ENCODE measurements around the gene PCBP3. TPM values are rescaled to one million over a fixed set of nuclear protein-coding genes. Genes with fewer than 3 reads are reported as not detected.

PCBP3 gene
- total RNA-seq, 2 experiments from 2014 or later: 0.86 to 1.2 TPM

DNA sequence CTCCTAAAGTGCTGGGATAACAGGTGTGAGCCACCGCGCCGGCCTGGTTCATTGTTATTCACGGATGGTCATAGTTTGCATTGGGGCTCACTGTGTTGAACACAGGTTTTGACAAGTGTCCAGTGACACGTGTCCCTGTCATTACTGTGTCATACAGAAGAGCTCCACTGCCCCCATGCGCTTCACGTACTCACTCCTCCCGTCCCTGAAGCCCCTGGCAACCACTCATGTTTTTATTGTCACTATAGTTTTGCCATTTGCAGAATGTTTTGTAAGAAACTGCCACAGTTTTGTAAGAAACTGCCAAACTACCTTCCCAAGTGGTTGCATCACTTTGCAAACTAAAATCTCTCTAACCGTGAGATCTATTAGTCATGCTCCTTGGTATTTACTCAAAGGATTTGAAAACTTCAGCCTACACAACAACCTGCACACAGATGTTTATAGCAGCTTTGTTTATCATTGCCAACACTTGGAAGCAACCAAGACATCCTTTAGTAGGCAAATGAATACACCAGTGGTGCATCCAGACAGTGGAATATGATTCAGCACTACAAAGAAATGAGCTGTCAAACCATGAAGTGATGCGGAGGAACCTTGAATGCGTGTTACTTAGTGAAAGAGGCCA, 174.9 kb downstream of the PCBP3 start:
- ChIA-PET CTCF (interaction anchor here (0.7 to 2.7 kb wide), 2 partner anchors 262 to 680 kb away, joined by 4 to 11 read pairs; no protein-coding TSS in a partner anchor), POLR2A (interaction anchor here (0.7 kb wide), 1 partner anchor 267 kb away, joined by 4 read pairs; no protein-coding TSS in a partner anchor)

DNA sequence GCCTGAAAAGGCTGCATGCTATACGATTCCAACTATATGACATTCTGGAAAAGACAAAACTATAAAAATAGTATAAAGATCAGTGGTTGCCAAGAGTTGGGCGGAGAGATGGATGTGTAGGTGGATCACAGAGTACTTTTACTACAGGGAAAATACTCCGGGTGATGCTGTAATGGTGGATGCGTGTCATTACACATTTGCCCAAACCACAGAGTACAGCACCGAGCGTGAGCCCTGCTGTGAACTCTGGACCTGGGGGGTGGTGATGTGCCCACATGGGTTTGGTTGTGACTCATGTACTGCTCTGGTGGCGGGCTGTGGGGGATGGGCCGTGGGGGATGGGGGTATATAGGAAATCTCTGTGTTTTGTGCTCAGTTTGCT, 175.4 kb downstream of the PCBP3 start:
- POLR2A ChIA-PET: interaction anchor here (0.7 kb wide), 1 partner anchor 268 kb away, joined by 4 read pairs; no protein-coding TSS in a partner anchor
- CTCF ChIA-PET: interaction anchor here (0.7 to 2.7 kb wide), 2 partner anchors 263 to 680 kb away, joined by 4 to 11 read pairs; no protein-coding TSS in a partner anchor

DNA sequence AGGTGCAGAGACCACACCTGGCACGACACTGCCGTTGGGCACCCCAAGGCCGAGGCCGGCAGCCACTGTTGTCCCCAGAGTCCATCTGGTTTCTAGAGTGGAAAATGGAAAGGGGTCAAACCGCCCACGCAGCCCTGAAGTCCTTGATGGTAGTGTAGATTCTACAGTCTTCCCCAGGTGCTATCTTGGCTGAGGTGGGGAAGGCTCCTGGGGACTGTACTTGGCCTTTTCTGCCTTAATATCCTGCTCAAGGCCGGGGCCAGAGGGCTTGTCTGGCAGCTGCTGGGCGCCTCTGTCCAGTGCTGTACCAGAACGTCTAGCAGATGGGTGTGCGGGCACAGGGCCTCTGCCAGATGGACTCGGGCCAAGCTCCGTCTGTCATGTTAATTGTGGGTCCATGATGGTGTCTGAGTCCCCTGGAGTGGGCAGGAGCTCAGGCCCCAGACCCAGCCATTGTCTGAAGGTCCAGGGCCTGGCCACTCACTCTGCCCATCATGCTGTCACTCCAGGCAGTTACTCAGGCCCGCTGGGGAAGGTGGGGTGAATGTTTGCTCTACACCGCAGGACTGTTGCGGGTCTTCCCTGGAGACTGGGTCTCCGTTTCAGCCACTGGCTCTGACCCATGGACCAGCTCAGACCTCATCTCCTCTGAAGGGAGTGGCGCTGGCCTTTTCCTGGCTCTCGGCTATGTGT, 176.1 kb downstream of the PCBP3 start:
- POLR2A ChIA-PET: no interaction called here
- CTCF ChIA-PET: interaction anchor here (0.6 to 2.7 kb wide), 4 partner anchors 259 to 380 kb away, joined by 3 to 11 read pairs (median 4); no protein-coding TSS in a partner anchor

DNA sequence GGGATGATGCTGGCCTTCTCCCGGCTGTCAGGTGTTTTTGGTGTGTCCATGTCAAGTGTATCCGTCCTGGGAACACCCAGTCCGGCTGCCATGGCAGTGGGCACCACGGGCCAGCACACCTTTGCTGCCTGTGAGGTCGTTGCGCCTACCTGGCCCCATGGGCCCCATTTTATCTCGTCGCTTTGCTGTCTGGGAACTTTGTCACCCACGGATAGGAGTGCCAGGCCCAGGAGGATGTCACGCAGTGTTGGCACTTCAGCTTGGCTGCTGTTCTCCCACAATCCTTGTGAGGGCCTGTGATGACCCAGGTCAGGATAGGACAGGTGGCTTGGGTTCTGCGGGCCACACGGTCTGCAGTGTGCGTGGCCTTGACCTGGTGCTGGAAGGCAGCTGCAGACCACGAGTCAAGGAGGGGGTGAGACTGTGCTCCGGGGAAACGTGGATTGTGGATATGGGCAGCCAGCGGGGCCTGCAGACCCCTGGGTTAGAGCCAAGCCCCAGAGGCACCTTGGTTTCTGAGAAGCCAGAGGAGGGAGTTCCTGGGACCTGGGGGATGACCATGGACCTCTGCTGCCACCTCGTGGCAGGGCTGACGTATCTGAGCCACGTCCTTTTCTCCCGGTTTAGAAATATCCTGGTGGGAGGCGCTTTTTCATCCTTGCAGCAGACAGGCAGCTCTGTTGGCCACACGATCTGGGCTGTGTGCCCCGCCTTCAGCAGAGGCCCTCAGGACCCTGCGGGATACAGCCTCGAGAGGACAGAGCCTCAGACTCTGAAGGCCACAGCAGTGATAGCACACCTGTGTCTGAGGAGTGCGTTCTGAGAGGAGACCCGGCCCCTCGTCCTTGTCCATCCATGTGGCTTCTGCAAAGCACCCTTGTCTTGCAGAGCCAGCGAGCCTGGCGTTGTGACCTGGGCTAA, 176.9 kb downstream of the PCBP3 start:
- ChIA-PET CTCF (interaction anchor here (0.6 to 2.7 kb wide), 4 partner anchors 259 to 381 kb away, joined by 3 to 11 read pairs (median 4); no protein-coding TSS in a partner anchor), POLR2A (no interaction called here)

DNA sequence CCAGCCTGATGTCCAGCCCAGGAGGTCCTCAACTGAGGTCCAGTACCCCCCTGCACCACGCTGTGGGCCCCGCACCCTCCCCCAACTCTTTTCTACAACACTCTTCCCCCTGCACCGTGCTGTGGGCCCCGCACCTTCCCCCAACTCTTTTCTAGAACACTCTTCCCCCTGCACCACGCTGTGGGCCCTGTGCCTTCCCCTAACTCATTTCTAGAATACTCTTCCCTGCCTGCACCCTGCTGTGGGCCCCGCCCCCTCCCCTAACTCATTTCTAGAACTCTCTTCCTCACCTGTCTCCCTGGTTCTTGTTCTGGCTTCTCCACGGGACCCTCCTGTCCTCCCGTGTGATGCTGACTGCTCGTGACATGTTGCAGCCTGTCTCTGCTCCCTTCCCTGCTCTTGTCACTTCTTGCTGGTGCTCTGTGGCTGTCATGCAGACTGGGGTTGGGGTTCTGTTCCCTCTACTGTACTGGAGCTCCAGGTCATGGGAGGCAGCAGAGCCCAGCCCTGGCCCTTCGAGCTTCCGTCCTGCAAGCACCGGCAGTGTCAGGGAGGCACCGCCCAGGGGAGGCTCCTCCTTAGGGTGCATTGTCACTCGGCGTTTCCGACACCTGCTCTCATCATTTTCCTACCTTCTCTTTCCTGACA, 177.9 kb downstream of the PCBP3 start:
- ChIA-PET CTCF (interaction anchor here (0.8 to 1.3 kb wide), 2 partner anchors 10 to 260 kb away, joined by 4 read pairs; no protein-coding TSS in a partner anchor), POLR2A (no interaction called here)

DNA sequence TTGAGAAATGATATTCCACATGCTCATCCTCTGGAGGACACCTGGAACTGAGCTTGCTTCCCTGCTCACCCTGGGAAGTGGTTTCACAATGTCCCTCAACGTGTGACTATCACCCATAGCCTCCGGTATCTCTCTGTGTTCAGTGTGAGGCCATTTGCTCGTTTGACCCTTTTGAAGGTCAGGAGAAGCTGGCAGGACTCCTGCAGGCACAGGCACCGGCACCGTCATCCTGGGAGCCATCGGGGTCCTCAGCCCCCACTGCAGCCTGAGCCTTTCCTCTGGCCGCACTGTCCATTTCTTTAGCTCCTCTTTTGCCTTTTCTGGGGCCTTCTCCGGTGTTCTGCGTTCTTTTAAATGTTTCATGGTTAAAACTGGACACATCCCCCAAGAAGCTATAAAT, 178.5 kb downstream of the PCBP3 start:
- ChIA-PET POLR2A (no interaction called here), CTCF (interaction anchor here (0.8 kb wide), 1 partner anchor 10 kb away, joined by 4 read pairs; no protein-coding TSS in a partner anchor)

DNA sequence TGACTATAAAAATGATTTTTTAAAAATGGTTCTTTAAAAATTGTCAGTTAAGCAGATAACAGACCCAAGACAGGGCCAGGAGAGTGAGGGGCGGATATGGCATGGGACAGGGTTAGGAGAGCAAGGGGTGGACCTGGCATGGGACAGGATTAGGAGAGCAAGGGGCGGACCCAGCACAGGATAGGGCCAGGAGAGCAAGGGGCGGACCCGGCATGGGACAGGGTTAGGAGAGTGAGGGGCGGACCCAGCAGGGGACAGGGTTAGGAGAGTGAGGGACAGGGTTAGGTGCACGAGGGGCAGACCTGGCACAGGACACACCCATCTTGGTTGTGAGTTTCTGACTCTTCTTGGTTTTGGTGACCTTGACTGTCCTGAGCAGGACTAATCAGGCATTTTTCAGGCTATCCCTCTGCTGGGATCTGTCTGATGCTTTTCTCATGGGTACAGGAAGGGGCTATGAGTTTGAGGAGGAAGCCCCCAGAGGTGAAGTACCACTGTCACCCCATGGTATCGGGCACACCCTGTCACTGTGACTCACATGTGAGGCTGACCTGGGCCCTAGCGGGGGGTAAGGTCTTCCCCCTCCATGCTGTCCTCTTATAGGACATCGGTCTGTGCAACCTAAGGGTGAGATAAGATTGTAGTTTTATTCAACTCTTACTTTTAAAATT, 179.0 kb downstream of the PCBP3 start:
- POLR2A ChIA-PET: no interaction called here
- CTCF ChIA-PET: no interaction called here

DNA sequence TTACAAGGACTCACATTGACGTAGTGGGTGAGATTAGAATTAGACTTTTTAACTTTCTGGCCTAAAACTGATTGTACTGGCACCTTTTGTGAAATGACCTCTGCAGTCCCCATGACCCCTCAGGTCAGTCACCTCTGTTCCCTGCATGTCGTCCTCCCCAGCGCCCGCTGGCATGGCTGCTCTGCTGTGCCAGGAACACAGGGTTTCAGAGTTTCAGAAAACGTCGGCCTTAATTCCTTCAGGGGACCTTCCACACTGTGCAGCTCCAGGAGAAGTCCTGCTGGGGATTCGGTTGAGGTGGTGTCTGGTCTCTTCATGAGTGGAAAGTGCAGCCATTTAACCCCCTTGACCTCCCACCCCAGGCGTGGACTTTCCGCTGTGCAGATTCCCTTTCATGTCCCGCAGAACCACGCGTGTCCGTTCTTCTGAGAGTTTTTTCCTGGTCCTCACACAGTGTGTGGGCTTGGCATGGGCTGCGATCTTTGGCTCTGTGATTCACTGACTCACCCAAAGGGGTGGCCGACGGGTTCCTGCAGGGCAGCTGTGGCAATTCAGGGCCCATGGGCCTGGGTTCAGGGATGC, 179.7 kb downstream of the PCBP3 start:
- ChIA-PET POLR2A (no interaction called here), CTCF (no interaction called here)

DNA sequence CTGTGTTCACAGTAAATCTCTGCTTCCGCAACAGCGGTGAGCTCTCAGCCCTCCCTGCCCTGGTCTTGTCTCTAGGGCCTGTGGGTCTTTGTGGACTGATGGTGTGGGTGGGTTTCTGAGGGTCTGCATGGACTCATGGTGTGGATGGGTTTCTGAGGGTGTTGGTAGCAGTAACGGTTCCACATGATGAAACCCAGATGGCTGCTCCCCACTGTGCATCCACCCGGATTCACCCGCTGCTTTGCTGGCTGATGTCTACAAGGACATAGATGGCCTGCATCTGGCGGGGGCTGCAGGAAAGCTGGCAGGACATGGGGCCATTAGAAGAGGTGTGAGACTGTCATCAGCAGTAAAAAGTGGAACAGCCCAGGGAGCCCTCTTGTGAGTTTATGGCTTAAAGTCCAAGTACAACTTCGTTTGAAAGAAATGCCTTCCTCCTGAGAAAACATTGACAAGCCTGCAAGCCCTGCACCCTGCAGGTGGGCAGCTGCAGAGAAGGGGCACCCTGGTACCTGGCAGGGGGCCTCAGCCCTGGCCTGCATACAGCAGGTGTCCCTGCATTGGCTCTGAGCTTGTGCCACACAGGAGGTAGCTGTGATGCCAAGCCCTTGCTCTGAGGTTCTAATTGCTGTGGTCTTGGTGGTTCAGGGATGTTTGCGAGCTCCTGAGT, 181.2 kb downstream of the PCBP3 start:
- POLR2A ChIA-PET: no interaction called here
- CTCF ChIA-PET: no interaction called here

DNA sequence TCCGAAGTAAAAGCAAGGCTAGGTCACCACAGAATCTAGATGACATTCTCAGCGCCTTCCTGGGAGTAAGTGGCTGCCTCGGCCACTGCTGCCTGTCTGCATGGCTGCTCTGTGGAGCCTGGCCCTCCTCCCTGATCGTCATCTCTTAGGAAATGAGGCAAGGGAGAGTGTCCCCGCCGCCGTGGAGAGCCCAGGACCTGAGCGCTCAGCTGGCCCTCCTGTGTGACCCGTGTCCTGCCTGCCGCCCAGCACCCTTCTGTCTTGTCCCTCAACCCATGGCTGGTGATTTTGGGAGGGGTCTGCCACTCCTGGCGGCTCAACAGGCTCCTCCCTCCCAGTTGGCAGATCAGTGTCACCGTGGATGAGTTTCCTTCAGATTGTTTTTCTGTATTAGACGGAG, 181.7 kb downstream of the PCBP3 start:
- CTCF ChIA-PET: no interaction called here
- POLR2A ChIA-PET: no interaction called here

DNA sequence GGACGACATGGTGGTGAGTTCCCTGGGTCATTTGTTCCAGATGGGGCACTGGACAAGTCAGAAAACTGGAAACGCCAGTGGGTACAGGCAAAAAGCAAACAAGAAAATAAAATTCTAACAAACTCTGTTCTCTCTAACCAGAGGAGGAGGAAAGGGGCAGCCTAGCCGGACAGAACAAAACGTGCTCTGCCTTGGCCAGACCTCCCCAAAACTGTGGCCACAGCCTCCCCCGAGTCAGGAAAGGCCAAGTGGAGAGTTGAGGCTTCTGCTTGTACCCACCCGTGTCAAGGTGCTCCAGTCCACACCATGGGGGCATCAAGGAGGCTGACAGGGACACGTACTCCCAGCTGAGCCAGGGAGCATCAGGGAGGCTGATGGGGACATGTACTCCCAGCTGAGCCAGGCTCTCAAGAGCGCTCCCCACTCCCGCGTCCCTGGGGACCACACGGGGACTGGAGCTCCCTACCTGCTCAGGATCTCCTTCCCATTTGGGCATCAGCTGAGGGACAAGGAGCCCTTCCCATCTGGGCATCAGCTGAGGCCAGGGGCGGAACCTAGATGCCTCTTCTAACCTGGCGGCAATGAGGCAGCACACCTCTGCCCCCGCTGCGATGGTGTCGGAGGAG, 183.3 kb downstream of the PCBP3 start:
- ChIA-PET POLR2A (no interaction called here), CTCF (interaction anchor here (0.7 kb wide), 1 partner anchor 504 kb away, joined by 3 read pairs; no protein-coding TSS in a partner anchor)

DNA sequence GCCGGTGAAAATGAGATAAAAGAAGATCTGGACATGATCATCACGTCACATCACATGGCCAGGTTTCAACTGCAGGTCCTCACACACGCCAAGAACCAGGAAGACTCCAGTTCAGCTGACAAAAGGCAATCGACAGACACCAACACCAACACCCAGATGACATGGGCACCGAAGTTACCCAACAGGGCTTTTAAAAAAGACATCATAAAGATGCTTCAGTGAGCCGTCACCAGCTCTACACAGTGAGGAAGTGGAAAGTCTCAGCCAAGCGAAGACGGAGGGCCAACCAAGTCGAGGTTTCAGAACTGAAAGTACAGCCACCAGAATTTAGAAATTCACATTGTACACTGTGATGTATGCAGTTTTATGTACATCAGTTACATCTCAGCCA, 183.8 kb downstream of the PCBP3 start:
- CTCF ChIA-PET: no interaction called here

DNA sequence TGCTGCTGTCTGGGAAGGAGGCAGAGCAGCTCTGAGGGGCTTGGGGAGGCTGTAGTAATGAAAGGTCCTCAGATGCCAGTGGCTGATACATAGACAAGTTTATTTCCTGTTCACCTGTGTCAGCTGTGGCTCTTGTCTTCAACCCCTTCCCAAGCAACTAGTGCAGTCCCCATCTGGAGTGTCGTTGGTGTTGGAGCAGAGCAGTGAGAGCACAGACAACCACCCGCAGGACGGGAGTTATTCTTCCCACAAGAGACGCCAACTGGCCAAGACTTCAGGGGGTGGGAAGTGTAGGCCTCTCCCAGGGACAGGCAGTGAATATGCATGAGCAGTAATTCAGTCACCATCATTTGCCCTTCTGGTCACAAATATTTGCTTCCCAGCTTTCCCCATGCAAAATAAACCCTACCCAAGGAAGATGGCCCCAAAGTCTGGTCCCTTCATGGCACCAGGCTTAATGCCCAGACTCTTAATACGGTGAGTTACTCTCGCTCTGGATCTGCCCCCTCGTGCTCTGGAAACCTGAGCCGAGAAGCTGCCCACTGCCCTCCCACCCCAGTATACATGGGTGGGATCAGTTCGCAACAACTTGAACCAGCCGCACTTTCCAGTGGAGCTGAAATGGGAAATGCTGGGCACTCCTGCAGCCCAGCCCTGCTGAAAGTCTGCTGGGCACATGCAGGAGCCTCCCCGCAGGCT, 184.5 kb downstream of the PCBP3 start:
- ChIA-PET POLR2A (no interaction called here), CTCF (no interaction called here)

More for the DNA sequence above, 183.8 kb downstream of the PCBP3 start:
- POLR2A ChIA-PET: no interaction called here

DNA sequence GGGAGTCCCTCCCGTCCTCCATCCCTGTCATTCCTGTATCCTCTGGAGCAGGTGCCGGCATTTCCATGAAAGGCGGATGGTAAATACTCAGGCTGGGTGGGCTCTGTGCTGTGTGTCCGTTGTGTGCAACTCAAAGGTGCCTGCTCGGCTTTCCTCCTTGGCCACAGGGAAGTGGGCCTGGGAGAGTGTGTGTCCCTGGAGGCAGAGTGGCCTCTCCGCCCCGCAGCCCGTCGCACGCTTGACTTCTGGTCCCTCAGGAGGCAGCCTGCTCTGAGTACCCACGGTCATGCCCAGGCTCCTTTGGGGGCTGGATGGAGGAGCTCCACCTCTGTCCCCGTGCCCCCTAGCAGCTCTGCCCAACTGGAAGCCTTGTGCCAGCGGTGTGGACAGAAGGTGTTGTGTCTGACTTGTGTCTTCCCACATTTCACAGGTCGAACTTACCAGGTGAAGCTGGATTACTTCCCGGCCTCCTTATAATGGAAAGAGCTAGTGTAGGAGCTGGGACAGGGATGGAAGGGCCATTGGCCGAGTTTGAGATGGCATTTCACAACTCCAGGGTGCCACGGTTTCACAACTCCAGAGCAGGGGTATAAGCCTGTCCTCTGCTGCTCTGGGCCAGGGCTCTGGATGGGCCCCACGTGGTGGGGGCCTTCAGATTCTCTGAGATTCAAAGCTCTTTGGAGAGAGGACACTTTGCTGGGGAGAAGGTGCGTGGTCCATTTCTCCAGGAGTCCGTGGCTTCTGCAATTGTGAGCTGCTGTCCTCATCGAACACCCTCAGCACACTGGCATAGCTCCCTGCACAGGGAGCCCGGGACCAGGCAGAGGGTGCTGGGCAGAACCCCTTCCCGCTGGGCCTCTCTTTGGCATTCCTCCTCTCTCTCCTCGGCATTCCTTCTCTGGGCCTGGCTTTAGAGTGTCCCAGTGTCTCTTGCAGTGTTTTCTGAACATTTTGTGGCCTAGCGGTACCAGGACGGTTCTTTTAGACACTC, 185.3 kb downstream of the PCBP3 start:
- CTCF ChIA-PET: no interaction called here
- POLR2A ChIA-PET: no interaction called here

DNA sequence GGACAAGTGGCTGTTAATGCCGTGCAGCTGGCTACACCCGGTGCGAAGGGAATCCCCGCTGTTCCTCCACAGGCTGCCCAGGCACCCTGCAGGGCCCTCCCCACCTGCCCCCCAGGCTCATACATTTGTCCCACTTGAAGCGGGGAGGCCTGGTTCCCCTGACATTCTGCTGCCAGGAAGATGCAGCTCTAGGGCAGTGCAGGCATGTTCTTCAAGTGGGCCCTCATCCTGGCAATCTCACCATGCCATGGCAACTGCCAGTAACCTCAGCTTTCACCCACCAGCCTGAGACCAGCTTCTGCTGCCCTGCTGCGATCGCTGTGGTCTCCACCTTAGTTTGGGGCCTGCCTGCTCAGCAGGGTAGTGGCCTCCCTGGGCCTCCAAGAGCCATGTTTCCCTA, 186.1 kb downstream of the PCBP3 start:
- ChIA-PET POLR2A (no interaction called here), CTCF (no interaction called here)

DNA sequence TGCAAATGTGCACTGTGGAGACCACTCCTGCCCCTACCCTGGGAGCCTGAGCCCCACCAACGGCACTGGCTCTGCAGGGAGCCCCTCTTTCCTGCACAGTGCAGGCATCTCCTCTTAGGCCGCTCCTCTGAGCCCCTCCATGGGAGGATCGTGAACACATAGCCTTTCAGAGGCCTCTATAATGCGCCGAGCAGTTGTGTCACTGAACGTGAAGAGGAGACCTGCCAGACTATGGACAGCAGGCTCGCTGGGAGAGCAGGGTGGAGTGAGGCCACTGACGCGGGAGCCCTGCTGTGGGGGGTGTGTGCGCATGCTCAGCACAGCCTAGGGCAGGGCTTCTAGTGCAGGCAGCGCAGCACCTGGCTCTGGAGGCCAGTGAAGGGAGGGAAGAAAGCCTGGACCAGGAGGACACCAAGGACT, 186.7 kb downstream of the PCBP3 start:
- ChIA-PET CTCF (no interaction called here), POLR2A (no interaction called here)
